Caco-2 (cell line): Measurements from ENCODE around the gene SORCS2. TPM values are rescaled to one million over a fixed set of nuclear protein-coding genes. Genes with fewer than 3 reads are reported as not detected.
A peak's percentile ranks its signal among the peaks of the same experiment; 100 is the strongest.

ENCODE experiments used
- BruUV-seq: library from RNA; stranded (reverse); fragments of 400-500 nt; replicated peaks from 2 replicates; lab custom pipeline; 2021; lab: Mats Ljungman, UMichigan
- CTCF ChIA-PET: fragments of 300-600 bp; sonication (Branson Sonifier 250); formaldehyde crosslinking; loops from one replicate; lab custom pipeline; 2022; ENCODE audit warnings: antibody characterized with exemption; lab: Charles Lee
- POLR2A ChIA-PET: fragments of 300-600 bp; sonication (Branson Sonifier 250); formaldehyde crosslinking; loops from one replicate; lab custom pipeline; 2022; ENCODE audit warnings: antibody characterized with exemption; lab: Charles Lee
- DNase-seq, 2 experiments: peaks; one replicate each; pipeline versions ENCODE4 v3.0.0 to v3.0.0-alpha.2; 2020 to 2022
- H3K27me3 ChIP-seq: replicated peaks from 2 replicates; pipeline ENCODE4 v1.6.0; 2011; ENCODE audit warnings: low read length; ENCODE audit not compliant: control insufficient read depth, insufficient read depth
- H3K36me3 ChIP-seq: 2 replicates; pipeline ENCODE4 v1.5.1; 2011; ENCODE audit warnings: low read length; ENCODE audit not compliant: control insufficient read depth, insufficient read depth
- H3K4me1 ChIP-seq: fragments of 250-450 bp; sonication (Bioruptor Pico); 2 replicates; pipeline ENCODE4 v1.5.1; 2020; ENCODE audit warnings: mild to moderate bottlenecking
- H3K4me3 ChIP-seq: 2 replicates; pipeline ENCODE4 v1.5.1; 2011; ENCODE audit warnings: low read depth, mild to moderate bottlenecking, control low read depth, low read length
- H3K9me3 ChIP-seq: fragments of 250-450 bp; sonication (Bioruptor Pico); 2 replicates; pipeline ENCODE4 v1.5.1; 2020; ENCODE audit warnings: mild to moderate bottlenecking, moderate library complexity
- H3K27ac Mint-ChIP-seq: one replicate; pipeline ENCODE4 v1.8.0; 2022; ENCODE audit warnings: mixed read lengths; ENCODE audit not compliant: unreplicated experiment
- H3K27me3 Mint-ChIP-seq: one replicate; pipeline ENCODE4 v1.8.0; 2022; ENCODE audit warnings: mixed read lengths; ENCODE audit not compliant: insufficient read depth, unreplicated experiment
- H3K36me3 Mint-ChIP-seq: one replicate; pipeline ENCODE4 v1.8.0; 2022; ENCODE audit warnings: mild to moderate bottlenecking, mixed read lengths; ENCODE audit not compliant: insufficient read depth, unreplicated experiment
- H3K4me1 Mint-ChIP-seq: one replicate; pipeline ENCODE4 v1.8.0; 2022; ENCODE audit warnings: low read depth, mixed read lengths; ENCODE audit not compliant: unreplicated experiment
- H3K4me3 Mint-ChIP-seq: one replicate; pipeline ENCODE4 v1.8.0; 2022; ENCODE audit warnings: mild to moderate bottlenecking, moderate library complexity, mixed read lengths; ENCODE audit not compliant: unreplicated experiment
- H3K9me3 Mint-ChIP-seq: one replicate; pipeline ENCODE4 v1.8.0; 2022; ENCODE audit warnings: mixed read lengths; ENCODE audit not compliant: unreplicated experiment
- intact Hi-C: fragments of 100-400 bp; cut with micrococcal nuclease; formaldehyde crosslinking; loops from one replicate; pipeline ENCODE4 v1.10.0; 2022; ENCODE audit not compliant: unreplicated experiment
- total RNA-seq: library from RNA; stranded (reverse); gene quantifications from 2 replicates; pipeline ENCODE4 v1.2.3, GENCODE V29; 2022
- TF ChIP-seq, protein P1 (sequence below), 2 experiments: fragments of 200-600 bp in 1 of 2; IDR thresholded peaks; 1 replicate in 1 of 2; 2 replicates in 1 of 2; pipeline versions ENCODE4 v1.5.1 to v1.8.0; 2011 to 2022; ENCODE audit warnings: antibody characterized with exemption in 1 of 2, control low read depth in 1 of 2, inconsistent platforms in 1 of 2, low read depth in 1 of 2, low read length in 1 of 2, mild to moderate bottlenecking in 1 of 2, moderate library complexity in 1 of 2; ENCODE audit not compliant: insufficient read depth in 1 of 2, severe bottlenecking in 1 of 2, unreplicated experiment in 1 of 2

The SORCS2 gene
- total RNA-seq, 1 experiment from 2014 or later: 1.6 TPM

DNA sequence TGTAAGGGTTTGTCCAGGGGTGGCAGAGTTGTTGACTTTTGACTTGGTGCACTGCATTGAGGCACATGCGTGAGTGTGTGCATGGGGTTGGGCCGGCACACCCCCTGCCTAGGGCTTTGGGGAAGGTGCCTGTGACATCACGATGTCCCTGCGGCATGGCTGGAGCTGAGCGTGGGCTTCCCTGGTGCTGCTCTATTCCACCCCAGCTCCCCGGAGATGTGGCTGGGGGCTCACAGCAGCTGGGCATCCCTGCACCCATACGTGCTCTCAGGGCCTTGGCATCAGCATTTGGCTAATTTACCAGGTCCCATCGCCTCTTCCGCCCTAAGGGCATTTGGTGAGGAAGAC is 236.7 kb downstream of the SORCS2 start:
- H3K36me3 ChIP-seq: no peaks in the 10 kb centered on the region
- no peaks in the 10 kb centered on the region for H3K9me3 Mint-ChIP-seq
- no TSS peak for BruUV-seq
- H3K27me3 ChIP-seq: no peaks in the 10 kb centered on the region
- intact Hi-C loops: no loop called here
- TF ChIP-seq, protein P1, sequence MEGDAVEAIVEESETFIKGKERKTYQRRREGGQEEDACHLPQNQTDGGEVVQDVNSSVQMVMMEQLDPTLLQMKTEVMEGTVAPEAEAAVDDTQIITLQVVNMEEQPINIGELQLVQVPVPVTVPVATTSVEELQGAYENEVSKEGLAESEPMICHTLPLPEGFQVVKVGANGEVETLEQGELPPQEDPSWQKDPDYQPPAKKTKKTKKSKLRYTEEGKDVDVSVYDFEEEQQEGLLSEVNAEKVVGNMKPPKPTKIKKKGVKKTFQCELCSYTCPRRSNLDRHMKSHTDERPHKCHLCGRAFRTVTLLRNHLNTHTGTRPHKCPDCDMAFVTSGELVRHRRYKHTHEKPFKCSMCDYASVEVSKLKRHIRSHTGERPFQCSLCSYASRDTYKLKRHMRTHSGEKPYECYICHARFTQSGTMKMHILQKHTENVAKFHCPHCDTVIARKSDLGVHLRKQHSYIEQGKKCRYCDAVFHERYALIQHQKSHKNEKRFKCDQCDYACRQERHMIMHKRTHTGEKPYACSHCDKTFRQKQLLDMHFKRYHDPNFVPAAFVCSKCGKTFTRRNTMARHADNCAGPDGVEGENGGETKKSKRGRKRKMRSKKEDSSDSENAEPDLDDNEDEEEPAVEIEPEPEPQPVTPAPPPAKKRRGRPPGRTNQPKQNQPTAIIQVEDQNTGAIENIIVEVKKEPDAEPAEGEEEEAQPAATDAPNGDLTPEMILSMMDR (IDR thresholded peaks at IDR 0.05; ENCODE audit: insufficient read depth in 1 of 2, low read depth in 1 of 2, low read length in 1 of 2, severe bottlenecking in 1 of 2, unreplicated experiment in 1 of 2): no peak
- no peaks in the 10 kb centered on the region for H3K9me3 ChIP-seq
- H3K36me3 Mint-ChIP-seq: peaks cover 14% of the 10 kb centered on the region
- no peak overlapping the region for H3K4me3 ChIP-seq
- peak in 1 of 2 experiments; percentile 12 for DNase-seq
- no peaks in the 10 kb centered on the region for H3K27me3 Mint-ChIP-seq
- CTCF ChIA-PET: no interaction called here
- no peak overlapping the region for H3K4me3 Mint-ChIP-seq
- POLR2A ChIA-PET: no interaction called here
- peaks cover 29% of the 10 kb centered on the region for H3K4me1 Mint-ChIP-seq
- peaks cover 36% of the 10 kb centered on the region for H3K4me1 ChIP-seq
- H3K27ac Mint-ChIP-seq: peak overlapping the region; percentile 97

DNA sequence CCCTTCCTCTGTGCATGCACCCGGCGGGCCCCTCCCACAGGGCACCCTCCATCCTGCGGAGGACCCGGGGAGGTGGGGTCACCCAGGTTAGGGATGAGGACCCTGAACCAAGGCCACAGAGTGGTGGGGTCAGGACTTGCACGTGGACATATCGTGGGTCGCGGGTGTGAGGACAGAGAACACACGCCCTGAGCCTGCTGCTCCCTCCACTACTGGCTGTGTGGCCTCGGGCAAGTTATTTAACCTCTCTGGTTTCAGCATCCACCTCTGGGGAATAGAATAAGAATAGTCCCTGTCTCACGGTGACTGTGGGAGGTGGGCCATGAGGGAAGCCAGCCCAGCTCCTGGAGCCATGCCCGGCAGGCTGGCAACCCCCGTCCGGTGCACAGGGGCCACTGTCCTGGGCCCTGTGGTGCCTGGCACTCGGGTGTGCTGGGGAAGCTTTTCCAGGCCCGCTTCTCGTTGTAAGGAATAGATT is 237.3 kb downstream of the SORCS2 start:
- no TSS peak for BruUV-seq
- Histone ChIP-seq H3K36me3 (no peaks in the 10 kb centered on the region), H3K4me1 (peaks cover 42% of the 10 kb centered on the region), H3K9me3 (no peaks in the 10 kb centered on the region), H3K4me3 (no peak overlapping the region), H3K27me3 (no peaks in the 10 kb centered on the region)
- peak overlapping the region; percentile 44 for H3K4me3 Mint-ChIP-seq
- DNase-seq: peak in 1 of 2 experiments; percentile 42
- H3K27ac Mint-ChIP-seq: peak overlapping the region; percentile 97
- peaks cover 14% of the 10 kb centered on the region for H3K36me3 Mint-ChIP-seq
- H3K27me3 Mint-ChIP-seq: no peaks in the 10 kb centered on the region
- H3K9me3 Mint-ChIP-seq: no peaks in the 10 kb centered on the region
- ChIA-PET CTCF (no interaction called here), POLR2A (no interaction called here)
- intact Hi-C loops: no loop called here
- peaks cover 29% of the 10 kb centered on the region for H3K4me1 Mint-ChIP-seq
- TF ChIP-seq, protein P1 (IDR thresholded peaks at IDR 0.05; ENCODE audit: insufficient read depth in 1 of 2, low read depth in 1 of 2, low read length in 1 of 2, severe bottlenecking in 1 of 2, unreplicated experiment in 1 of 2): no peak

DNA sequence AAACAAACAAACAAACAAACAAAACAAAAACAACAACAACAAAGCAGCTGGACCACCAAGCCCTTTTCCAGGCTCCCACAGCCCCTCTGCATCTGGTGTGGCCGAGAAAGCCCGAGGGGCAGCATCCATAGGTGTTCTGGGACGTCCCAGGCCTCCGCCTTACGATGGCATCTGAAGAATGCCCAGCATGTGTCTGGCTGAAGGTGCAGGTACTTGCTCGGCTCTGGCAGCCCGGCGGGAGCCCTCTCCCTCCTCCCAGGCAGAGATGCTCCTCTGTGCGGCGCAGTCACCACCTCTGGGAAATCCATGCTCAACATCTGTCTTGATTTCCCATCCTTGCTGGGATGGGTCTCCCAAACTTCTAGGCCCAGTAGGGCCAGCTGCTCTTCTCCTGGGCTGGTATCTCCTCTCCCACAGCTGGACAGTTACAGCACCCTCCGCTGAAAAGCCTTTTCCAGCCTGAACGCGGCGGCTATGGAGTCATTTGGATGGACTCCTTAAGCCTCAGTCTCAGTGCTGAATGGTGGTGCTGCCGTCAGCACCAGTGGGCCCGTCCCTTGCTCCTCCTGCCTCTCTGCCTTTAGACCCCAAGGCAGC is 238.1 kb downstream of the SORCS2 start:
- peaks cover 21% of the 10 kb centered on the region for H3K36me3 Mint-ChIP-seq
- peak overlapping the region; percentile 97 for H3K27ac Mint-ChIP-seq
- TF ChIP-seq, protein P1 (IDR thresholded peaks at IDR 0.05; ENCODE audit: insufficient read depth in 1 of 2, low read depth in 1 of 2, low read length in 1 of 2, severe bottlenecking in 1 of 2, unreplicated experiment in 1 of 2): no peak
- ChIA-PET CTCF (no interaction called here), POLR2A (no interaction called here)
- Histone ChIP-seq H3K27me3 (no peaks in the 10 kb centered on the region), H3K36me3 (no peaks in the 10 kb centered on the region), H3K4me1 (peaks cover 47% of the 10 kb centered on the region), H3K9me3 (no peaks in the 10 kb centered on the region), H3K4me3 (no peak overlapping the region)
- no peaks in the 10 kb centered on the region for H3K9me3 Mint-ChIP-seq
- intact Hi-C loops: no loop called here
- H3K4me1 Mint-ChIP-seq: peaks cover 35% of the 10 kb centered on the region
- BruUV-seq: no TSS peak
- DNase-seq: peak; percentile 80 to 91
- no peaks in the 10 kb centered on the region for H3K27me3 Mint-ChIP-seq
- peak overlapping the region; percentile 44 for H3K4me3 Mint-ChIP-seq
